Testis (tissue), 5 donors: ENCODE results near the gene PRKAR2A. TPM values are rescaled to one million over a fixed set of nuclear protein-coding genes. Genes with fewer than 3 reads are reported as not detected.
A peak's percentile ranks its signal among the peaks of the same experiment; 100 is the strongest.

Source experiments
- DNase-seq: peaks from one replicate; pipeline ENCODE4 v3.0.0-alpha.2; 2019
- H3K27ac ChIP-seq, 2 donors: fragments of 200-600 bp; sonication (generic); one replicate each; pipeline ENCODE4 v1.5.1; 2019
- H3K27me3 ChIP-seq: fragments of 200-600 bp; sonication (generic); one replicate; pipeline ENCODE4 v1.5.1; 2019
- H3K36me3 ChIP-seq: fragments of 200-600 bp; sonication (generic); one replicate; pipeline ENCODE4 v1.5.1; 2017; ENCODE audit warnings: low read depth; ENCODE audit errors: missing control alignments
- H3K4me1 ChIP-seq: fragments of 200-600 bp; sonication (generic); one replicate; pipeline ENCODE4 v1.5.1; 2019
- H3K4me3 ChIP-seq, 2 donors: fragments of 200-600 bp; sonication (generic); one replicate each; pipeline ENCODE4 v1.5.1; 2017 to 2019
- H3K9me3 ChIP-seq: fragments of 200-600 bp; sonication (generic); one replicate; pipeline ENCODE4 v1.5.1; 2017
- CTCF ChIP-seq, 3 experiments: fragments of 450-650 bp in 2 of 3; fragments of 200-600 bp in 1 of 3; sonication (generic) in 1 of 3; IDR thresholded peaks; one replicate each; pipeline ENCODE4 v1.5.1; 2016 to 2019; ENCODE audit warnings: antibody characterized with exemption in 3 of 3, mild to moderate bottlenecking in 2 of 3, moderate library complexity in 1 of 3
- POLR2A ChIP-seq: fragments of 450-650 bp; IDR thresholded peaks from one replicate; pipeline ENCODE4 v1.6.1; 2017; ENCODE audit warnings: antibody characterized with exemption, mild to moderate bottlenecking, moderate library complexity
- WGBS, 2 donors: methylation state at CpG; one replicate each; pipeline ENCODE4 v1.1.5; 2018; 5-methylcytosine and 5-hydroxymethylcytosine counted together
- intact Hi-C: fragments of 100-400 bp; cut with DNase I; formaldehyde crosslinking; loops from one replicate; pipeline ENCODE4 v1.15.1; 2023; ENCODE audit warnings: low total_unique reads
- long read RNA-seq, 2 donors: transcript quantifications; one replicate each; lab custom pipeline, GENCODE V29; 2026
- polyA plus RNA-seq: library from polyadenylated mRNA; stranded (reverse); fragments of 350-450 nt; fragmentation: Illumina TruSeq; extraction: RNeasy Lipid Tissue Mini Kit (QIAGEN cat#74804); gene quantifications from one replicate; pipeline ENCODE4 v1.2.3, GENCODE V29; 2014; ENCODE audit warnings: low read depth, low replicate concordance; ENCODE audit not compliant: insufficient read depth
- total RNA-seq, 2 donors: library from RNA; depleted of rRNA; stranded (reverse); fragments of >200 nt; gene quantifications; one replicate each; pipeline ENCODE4 v1.2.3, GENCODE V29; 2016

Gene PRKAR2A
- total RNA-seq (100 to 1,000 TPM in 1 of 2 donors, 10 to 100 TPM in 1; 52.2 to 150 TPM), polyA plus RNA-seq (166 TPM)
- long read RNA-seq, donor 1, full-length matches to known transcripts = 5 of 5 reads
- long read RNA-seq, donor 1, partial matches to known transcripts = 0 of 5 reads
- long read RNA-seq, donor 1, other reads (novel, unspliced or antisense) = 0 of 5 reads
- long read RNA-seq, donor 2, full-length matches to known transcripts = 3 of 3 reads
- long read RNA-seq, donor 2, partial matches to known transcripts = 0 of 3 reads
- long read RNA-seq, donor 2, other reads (novel, unspliced or antisense) = 0 of 3 reads

- Histone ChIP-seq H3K4me3 (peak within 1 kb of the TSS; percentile 96 to 98), H3K36me3 (no peaks in the 10 kb centered on the region), H3K9me3 (no peaks in the 10 kb centered on the region), H3K27me3 (no peaks in the 10 kb centered on the region), H3K27ac (peak within 1 kb of the TSS; percentile 94 to 97), H3K4me1 (peaks cover 4% of the 10 kb centered on the region)
- DNase-seq = peak; percentile 91
- intact Hi-C loops = no loop called here
- no peak for TF ChIP-seq CTCF (IDR thresholded peaks at IDR 0.05)
- TF ChIP-seq POLR2A = peak; percentile 25
- 2 to 5% methylated on average over 10 to 41 of the region's 81 CpGs for WGBS, 2 donors
These were observed at the start of gene PRKAR2A for GRCh38 chr3:48847504-48848423. Gene PRKAR2A (minus strand): TSS chr3:48847874. CDS start chr3:48847596, 278 bp downstream.

GRCh38 chr3:48896936-48897335 is 49.3 kb upstream of the PRKAR2A start:
- TF ChIP-seq POLR2A (no peak), CTCF (IDR thresholded peaks at IDR 0.05) (no peak)
- no peak overlapping the region for H3K4me3 ChIP-seq
- intact Hi-C loops = no loop called here
- H3K4me1 ChIP-seq = peaks cover 7% of the 10 kb centered on the region
- H3K27me3 ChIP-seq = no peaks in the 10 kb centered on the region
- 51 to 80% methylated on average over 2 of the region's 2 CpGs for WGBS, 2 donors
- no peaks in the 10 kb centered on the region for H3K9me3 ChIP-seq
- H3K27ac ChIP-seq = no peak overlapping the region
- H3K36me3 ChIP-seq = no peaks in the 10 kb centered on the region
- peak; percentile 32 for DNase-seq

- WGBS, 2 donors = 94% methylated on average over 6 of the region's 6 CpGs
- H3K27ac ChIP-seq = no peak overlapping the region
- H3K27me3 ChIP-seq = no peaks in the 10 kb centered on the region
- intact Hi-C loops = no loop called here
- H3K4me1 ChIP-seq = peaks cover 7% of the 10 kb centered on the region
- no peak for TF ChIP-seq POLR2A
- TF ChIP-seq CTCF (IDR thresholded peaks at IDR 0.05) = no peak
- H3K4me3 ChIP-seq = no peak overlapping the region
- no peaks in the 10 kb centered on the region for H3K36me3 ChIP-seq
- no peaks in the 10 kb centered on the region for H3K9me3 ChIP-seq
- DNase-seq = no peak
These were observed 46.8 kb upstream of the PRKAR2A start for GRCh38 chr3:48894516-48894915.

- no peak for TF ChIP-seq POLR2A
- TF ChIP-seq CTCF (IDR thresholded peaks at IDR 0.05) = no peak
- H3K9me3 ChIP-seq = no peaks in the 10 kb centered on the region
- DNase-seq = no peak
- WGBS, 2 donors = 91 to 97% methylated on average over 8 of the region's 8 CpGs
- no peaks in the 10 kb centered on the region for H3K36me3 ChIP-seq
- H3K27me3 ChIP-seq = no peaks in the 10 kb centered on the region
- intact Hi-C loops = no loop called here
- H3K4me1 ChIP-seq = no peaks in the 10 kb centered on the region
- H3K4me3 ChIP-seq = no peak overlapping the region
- H3K27ac ChIP-seq = no peak overlapping the region
These were observed 43.9 kb upstream of the PRKAR2A start for GRCh38 chr3:48891606-48892005.
